Left lung (tissue), 10 donors: ENCODE measurements around the gene RXFP2. TPM values are rescaled to one million over a fixed set of nuclear protein-coding genes. Genes with fewer than 3 reads are reported as not detected.
A peak's percentile ranks its signal among the peaks of the same experiment; 100 is the strongest.

Experiments used
- ATAC-seq: fragments of 200-7000 bp; cut with Tn5 transposase; one replicate; pipeline ENCODE4 v1.9.1; 2020; ENCODE audit warnings: moderate library complexity
- DNase-seq, 4 donors: peaks; one replicate each; pipeline ENCODE4 v3.0.0-alpha.2; 2013 to 2020
- H3K27ac ChIP-seq, 2 donors: fragments of 200-600 bp; sonication (generic) in 1 of 2; one replicate each; pipeline versions ENCODE4 v1.5.0 to v1.8.0; 2020 to 2021
- H3K27me3 ChIP-seq, 2 donors: fragments of 200-600 bp; sonication (generic) in 1 of 2; one replicate each; pipeline versions ENCODE4 v1.5.0 to v1.8.0; 2020 to 2021
- H3K36me3 ChIP-seq, 2 donors: fragments of 200-600 bp; sonication (generic) in 1 of 2; one replicate each; pipeline versions ENCODE4 v1.5.0 to v1.8.0; 2020 to 2021
- H3K4me1 ChIP-seq, 2 donors: fragments of 200-600 bp; one replicate each; pipeline ENCODE4 v1.8.0; 2021
- H3K4me3 ChIP-seq, 2 donors: fragments of 200-600 bp; sonication (generic) in 1 of 2; one replicate each; pipeline versions ENCODE4 v1.5.0 to v1.8.0; 2020 to 2021; ENCODE audit warnings: mild to moderate bottlenecking in 1 of 2
- H3K9me3 ChIP-seq, 2 donors: fragments of 200-600 bp; sonication (generic) in 1 of 2; one replicate each; pipeline versions ENCODE4 v1.5.0 to v1.8.0; 2020 to 2021
- intact Hi-C, 2 donors: fragments of 100-400 bp; cut with DNase I; formaldehyde crosslinking; loops; one replicate each; pipeline versions ENCODE4 v1.11.2 to v1.14.2; 2022
- polyA plus RNA-seq, 6 donors: library from polyadenylated mRNA; unstranded; fragments of 120-200 nt; gene quantifications; one replicate each; pipeline ENCODE4 v1.2.1, GENCODE V29; 2013; ENCODE audit not compliant: insufficient read length in 6 of 6
- total RNA-seq, 2 donors: library from RNA; stranded (reverse); fragmentation: NEBNext Ultra II Directional; extraction: Animal tissue kit (Norgen Biotek cat#: 25700); gene quantifications; one replicate each; pipeline ENCODE4 v1.2.1, GENCODE V29; 2021
- TF ChIP-seq, protein P1 (sequence below), 2 donors: fragments of 200-600 bp; sonication (generic) in 1 of 2; IDR thresholded peaks; one replicate each; pipeline versions ENCODE4 v1.5.0 to v1.8.0; 2021; ENCODE audit warnings: antibody characterized with exemption in 2 of 2
- donor health status: DM: no; HTN: yes; CAD: no.
- donor health status: DM: no; HTN: no; CAD: no.

The RXFP2 gene
- total and polyA plus RNA-seq, 8 donors = not detected

DNA sequence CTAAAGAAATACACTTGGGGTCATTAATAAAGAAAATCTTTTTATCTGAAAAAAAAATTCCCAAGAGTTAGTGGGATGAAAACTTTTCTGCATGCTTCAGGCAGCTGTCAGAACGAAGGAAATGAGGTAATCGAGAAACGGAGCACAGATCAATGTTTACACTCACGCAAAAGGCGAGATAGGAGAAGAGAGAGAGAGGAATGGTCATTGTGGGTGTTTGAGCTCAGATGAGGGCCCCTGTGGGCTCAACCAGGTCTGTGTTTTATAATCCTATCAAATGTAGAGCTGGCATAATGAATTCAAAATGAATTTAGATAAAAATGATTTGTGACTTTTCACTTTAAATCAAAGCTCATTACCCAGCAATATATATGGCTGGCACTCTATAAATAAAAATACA, 6.3 kb upstream of the RXFP2 start:
- peaks cover 0 to 11% of the 10 kb centered on the region in 2 donors for H3K4me1 ChIP-seq
- TF ChIP-seq, protein P1, sequence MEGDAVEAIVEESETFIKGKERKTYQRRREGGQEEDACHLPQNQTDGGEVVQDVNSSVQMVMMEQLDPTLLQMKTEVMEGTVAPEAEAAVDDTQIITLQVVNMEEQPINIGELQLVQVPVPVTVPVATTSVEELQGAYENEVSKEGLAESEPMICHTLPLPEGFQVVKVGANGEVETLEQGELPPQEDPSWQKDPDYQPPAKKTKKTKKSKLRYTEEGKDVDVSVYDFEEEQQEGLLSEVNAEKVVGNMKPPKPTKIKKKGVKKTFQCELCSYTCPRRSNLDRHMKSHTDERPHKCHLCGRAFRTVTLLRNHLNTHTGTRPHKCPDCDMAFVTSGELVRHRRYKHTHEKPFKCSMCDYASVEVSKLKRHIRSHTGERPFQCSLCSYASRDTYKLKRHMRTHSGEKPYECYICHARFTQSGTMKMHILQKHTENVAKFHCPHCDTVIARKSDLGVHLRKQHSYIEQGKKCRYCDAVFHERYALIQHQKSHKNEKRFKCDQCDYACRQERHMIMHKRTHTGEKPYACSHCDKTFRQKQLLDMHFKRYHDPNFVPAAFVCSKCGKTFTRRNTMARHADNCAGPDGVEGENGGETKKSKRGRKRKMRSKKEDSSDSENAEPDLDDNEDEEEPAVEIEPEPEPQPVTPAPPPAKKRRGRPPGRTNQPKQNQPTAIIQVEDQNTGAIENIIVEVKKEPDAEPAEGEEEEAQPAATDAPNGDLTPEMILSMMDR (IDR thresholded peaks at IDR 0.05) = no peak
- no peak overlapping the region for H3K27ac ChIP-seq
- H3K36me3 ChIP-seq = no peaks in the 10 kb centered on the region
- H3K9me3 ChIP-seq = no peaks in the 10 kb centered on the region
- intact Hi-C loops = no loop called here
- peak overlapping the region in 1 of 2 donors; percentile 16 for H3K4me3 ChIP-seq
- no peaks in the 10 kb centered on the region for H3K27me3 ChIP-seq
- no peak for DNase-seq
- peak; percentile 45 for ATAC-seq

DNA sequence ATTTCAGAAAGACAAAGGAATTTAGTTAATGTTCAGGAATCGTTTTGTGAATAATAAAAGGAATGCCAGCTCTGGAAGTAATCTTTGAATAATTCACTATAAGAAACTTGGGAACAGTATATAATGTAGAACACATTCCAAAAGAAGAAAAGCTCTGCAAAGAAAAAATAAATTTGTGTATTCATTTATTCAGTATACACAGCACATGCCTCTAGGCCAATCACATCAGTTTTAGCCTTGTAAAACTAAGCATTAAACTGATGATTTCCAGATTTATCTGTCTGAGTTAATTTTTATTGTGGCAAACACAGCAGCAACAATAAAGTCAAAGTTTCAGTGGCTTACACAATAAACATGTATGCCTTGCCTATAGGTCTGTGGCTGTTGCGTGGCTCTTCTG, 5.7 kb upstream of the RXFP2 start:
- DNase-seq (no peak), ATAC-seq (no peak)
- Histone ChIP-seq H3K27ac (no peak overlapping the region), H3K9me3 (no peaks in the 10 kb centered on the region), H3K27me3 (no peaks in the 10 kb centered on the region), H3K4me1 (peaks cover 0 to 11% of the 10 kb centered on the region in 2 donors), H3K36me3 (no peaks in the 10 kb centered on the region), H3K4me3 (no peak overlapping the region)
- TF ChIP-seq, protein P1 (IDR thresholded peaks at IDR 0.05) = no peak
- intact Hi-C loops = no loop called here

DNA sequence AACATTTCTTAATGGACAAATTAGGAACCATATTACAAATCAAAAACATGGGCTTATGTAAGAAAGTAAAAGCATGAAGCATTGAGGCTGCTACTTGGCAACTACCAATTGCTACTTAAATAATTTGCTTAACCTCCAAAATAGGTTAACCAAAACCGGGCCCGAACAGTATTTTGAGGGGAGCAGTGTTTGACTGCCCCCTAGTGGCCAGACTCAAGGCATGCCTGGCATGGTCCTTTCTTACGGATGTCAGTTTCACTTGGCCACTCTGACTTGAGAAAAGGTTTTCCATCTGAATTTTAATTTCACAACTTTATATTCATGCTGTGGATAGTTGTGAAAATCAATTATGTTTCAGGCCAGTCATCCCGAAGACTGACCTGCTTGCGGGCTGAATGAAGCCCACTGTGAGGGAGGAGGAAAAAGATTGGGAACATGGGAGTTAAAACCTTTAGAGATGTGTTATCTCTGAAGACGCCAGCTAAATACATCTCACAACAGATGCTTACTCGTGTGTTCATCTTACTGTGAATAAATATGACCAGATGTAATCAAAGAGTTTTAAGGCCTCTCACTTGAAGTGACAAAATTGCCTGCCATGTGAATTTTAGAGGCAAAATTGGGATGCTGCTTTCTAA, 2.9 kb downstream of the RXFP2 start:
- Histone ChIP-seq H3K4me1 (peaks cover 0 to 6% of the 10 kb centered on the region in 2 donors), H3K4me3 (no peak overlapping the region), H3K36me3 (no peaks in the 10 kb centered on the region), H3K27me3 (no peaks in the 10 kb centered on the region), H3K9me3 (no peaks in the 10 kb centered on the region), H3K27ac (no peak overlapping the region)
- TF ChIP-seq, protein P1 (IDR thresholded peaks at IDR 0.05) = peak; percentile 93 to 99
- ATAC-seq = peak; percentile 96
- intact Hi-C loops = no loop called here
- peak in 3 of 4 donors; percentile 55 to 82 (median 70) for DNase-seq

DNA sequence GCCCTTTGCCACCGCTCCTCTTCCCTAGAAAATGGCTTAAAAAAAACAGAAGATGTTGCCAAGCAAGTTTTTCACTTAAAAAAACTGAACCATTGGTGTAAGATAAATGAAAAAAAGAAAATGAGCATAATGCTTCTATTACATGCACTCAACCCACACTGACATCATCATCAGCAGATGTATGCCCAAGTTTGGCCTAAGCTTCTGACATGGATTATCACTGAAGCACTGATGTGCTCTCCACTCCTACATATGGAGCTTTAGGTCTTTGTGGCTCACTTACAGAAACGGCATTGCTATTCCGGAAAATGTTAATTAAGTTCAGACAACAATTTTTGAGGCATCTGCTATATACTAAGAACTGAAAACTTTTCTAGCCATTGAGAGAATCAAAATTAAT, 8.0 kb downstream of the RXFP2 start:
- intact Hi-C loops = loop anchor here in 1 of 2 donors (5.0 kb wide), 1 partner anchor 315 kb away; no protein-coding TSS in a partner anchor
- Histone ChIP-seq H3K4me1 (peaks cover 0 to 2% of the 10 kb centered on the region in 2 donors), H3K36me3 (no peaks in the 10 kb centered on the region), H3K27me3 (no peaks in the 10 kb centered on the region), H3K4me3 (no peak overlapping the region), H3K9me3 (no peaks in the 10 kb centered on the region), H3K27ac (no peak overlapping the region)
- TF ChIP-seq, protein P1 (IDR thresholded peaks at IDR 0.05) = no peak
- ATAC-seq (no peak), DNase-seq (no peak)

DNA sequence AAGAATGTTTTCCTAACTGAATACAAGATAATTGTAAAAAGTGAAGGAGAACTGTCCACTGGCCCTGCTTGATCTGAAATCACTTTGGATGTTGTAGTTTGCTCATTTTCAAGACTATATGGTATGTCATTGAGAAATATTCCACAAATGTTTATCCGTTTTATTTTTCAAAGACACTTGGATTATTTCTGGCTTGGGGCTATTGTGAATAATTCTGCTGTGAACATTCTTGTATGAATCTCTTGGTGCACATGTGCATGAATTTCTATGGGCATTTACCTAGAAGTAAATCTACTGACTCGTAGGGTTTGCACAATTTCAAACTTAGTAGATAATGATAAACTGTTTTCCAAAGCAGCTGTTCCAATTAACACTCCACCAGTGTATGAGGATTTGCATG, 8.6 kb downstream of the RXFP2 start:
- Histone ChIP-seq H3K4me1 (no peaks in the 10 kb centered on the region), H3K27ac (no peak overlapping the region), H3K36me3 (no peaks in the 10 kb centered on the region), H3K27me3 (peaks cover 0 to 5% of the 10 kb centered on the region in 2 donors), H3K4me3 (no peak overlapping the region), H3K9me3 (no peaks in the 10 kb centered on the region)
- TF ChIP-seq, protein P1 (IDR thresholded peaks at IDR 0.05) = no peak
- DNase-seq (no peak), ATAC-seq (no peak)
- intact Hi-C loops = loop anchor here in 1 of 2 donors (5.0 kb wide), 1 partner anchor 316 kb away; no protein-coding TSS in a partner anchor
